Thoracic aorta (tissue), 2 donors: ENCODE results near the gene COL25A1. TPM values are rescaled to one million over a fixed set of nuclear protein-coding genes. Genes with fewer than 3 reads are reported as not detected.

Source experiments
- ATAC-seq: fragments of 150-250 bp; one replicate; pipeline ENCODE4 v1.8.0; 2017; ENCODE audit warnings: low read depth; ENCODE audit not compliant: insufficient number of reproducible peaks, low FRiP score
- DNase-seq: peaks from one replicate; pipeline ENCODE4 v3.0.0-alpha.2; 2020; ENCODE audit warnings: low spot score
- H3K27ac ChIP-seq, 2 donors: fragments of 200-600 bp; sonication (generic); 1 replicate in 1 of 2; 2 replicates in 1 of 2; pipeline ENCODE4 v1.5.1; 2016; ENCODE audit warnings: mild to moderate bottlenecking in 2 of 2, moderate library complexity in 2 of 2
- H3K27me3 ChIP-seq: fragments of 200-600 bp; sonication (generic); replicated peaks from 2 replicates; pipeline ENCODE4 v1.6.0; 2016; ENCODE audit warnings: mild to moderate bottlenecking; ENCODE audit not compliant: insufficient read depth
- H3K36me3 ChIP-seq: fragments of 200-600 bp; sonication (generic); one replicate; pipeline ENCODE4 v1.5.1; 2016
- H3K4me1 ChIP-seq, 2 donors: fragments of 200-600 bp; sonication (generic); 1 replicate in 1 of 2; 2 replicates in 1 of 2; pipeline versions ENCODE4 v1.5.1 to v1.6.0; 2016; ENCODE audit warnings: low read depth in 2 of 2, mild to moderate bottlenecking in 1 of 2; ENCODE audit not compliant: control insufficient read depth in 1 of 2
- H3K4me3 ChIP-seq: fragments of 200-600 bp; sonication (generic); 2 replicates; pipeline ENCODE4 v1.5.1; 2016; ENCODE audit warnings: mild to moderate bottlenecking
- H3K9me3 ChIP-seq: fragments of 200-600 bp; sonication (generic); 2 replicates; pipeline ENCODE4 v1.5.1; 2016
- total RNA-seq, 2 donors: library from RNA; depleted of rRNA; stranded (reverse); fragments of >200 nt; gene quantifications; one replicate each; pipeline versions ENCODE4 v1.1.0 to v1.2.3, GENCODE V29; 2016
- TF ChIP-seq, protein P1 (sequence below): fragments of 200-600 bp; sonication (generic); IDR thresholded peaks from one replicate; pipeline ENCODE4 v1.5.1; 2019; ENCODE audit warnings: antibody characterized with exemption

The COL25A1 gene
- total RNA-seq, 2 donors from 2014 or later: 0.42 to 0.81 TPM

DNA sequence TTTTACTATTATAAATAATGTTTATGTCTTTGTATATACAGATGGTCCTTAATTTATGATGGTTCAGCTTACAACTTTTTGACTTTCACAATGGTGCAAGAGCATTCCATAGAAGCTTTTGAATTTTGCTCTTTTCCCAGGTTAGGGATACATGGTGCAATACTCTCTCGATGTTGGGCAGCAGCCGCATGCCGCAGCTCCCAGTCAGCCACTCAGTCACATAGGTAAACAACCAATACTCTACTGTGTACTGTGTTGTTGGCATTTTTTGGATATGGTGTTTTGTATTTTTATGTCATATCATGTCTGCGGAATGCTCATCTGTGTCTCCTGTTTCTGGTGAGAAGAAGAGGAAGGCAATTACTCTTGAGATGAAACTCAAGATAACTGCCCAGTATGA, 281.6 kb downstream of the COL25A1 start:
- peaks cover 5% of the 10 kb centered on the region for H3K9me3 ChIP-seq
- no peaks in the 10 kb centered on the region for H3K36me3 ChIP-seq
- no peaks in the 10 kb centered on the region for H3K27me3 ChIP-seq
- no peak overlapping the region for H3K27ac ChIP-seq
- no peak for ATAC-seq
- H3K4me3 ChIP-seq: no peak overlapping the region
- DNase-seq: no peak
- H3K4me1 ChIP-seq: no peaks in the 10 kb centered on the region
- TF ChIP-seq, protein P1, sequence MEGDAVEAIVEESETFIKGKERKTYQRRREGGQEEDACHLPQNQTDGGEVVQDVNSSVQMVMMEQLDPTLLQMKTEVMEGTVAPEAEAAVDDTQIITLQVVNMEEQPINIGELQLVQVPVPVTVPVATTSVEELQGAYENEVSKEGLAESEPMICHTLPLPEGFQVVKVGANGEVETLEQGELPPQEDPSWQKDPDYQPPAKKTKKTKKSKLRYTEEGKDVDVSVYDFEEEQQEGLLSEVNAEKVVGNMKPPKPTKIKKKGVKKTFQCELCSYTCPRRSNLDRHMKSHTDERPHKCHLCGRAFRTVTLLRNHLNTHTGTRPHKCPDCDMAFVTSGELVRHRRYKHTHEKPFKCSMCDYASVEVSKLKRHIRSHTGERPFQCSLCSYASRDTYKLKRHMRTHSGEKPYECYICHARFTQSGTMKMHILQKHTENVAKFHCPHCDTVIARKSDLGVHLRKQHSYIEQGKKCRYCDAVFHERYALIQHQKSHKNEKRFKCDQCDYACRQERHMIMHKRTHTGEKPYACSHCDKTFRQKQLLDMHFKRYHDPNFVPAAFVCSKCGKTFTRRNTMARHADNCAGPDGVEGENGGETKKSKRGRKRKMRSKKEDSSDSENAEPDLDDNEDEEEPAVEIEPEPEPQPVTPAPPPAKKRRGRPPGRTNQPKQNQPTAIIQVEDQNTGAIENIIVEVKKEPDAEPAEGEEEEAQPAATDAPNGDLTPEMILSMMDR: no peak

DNA sequence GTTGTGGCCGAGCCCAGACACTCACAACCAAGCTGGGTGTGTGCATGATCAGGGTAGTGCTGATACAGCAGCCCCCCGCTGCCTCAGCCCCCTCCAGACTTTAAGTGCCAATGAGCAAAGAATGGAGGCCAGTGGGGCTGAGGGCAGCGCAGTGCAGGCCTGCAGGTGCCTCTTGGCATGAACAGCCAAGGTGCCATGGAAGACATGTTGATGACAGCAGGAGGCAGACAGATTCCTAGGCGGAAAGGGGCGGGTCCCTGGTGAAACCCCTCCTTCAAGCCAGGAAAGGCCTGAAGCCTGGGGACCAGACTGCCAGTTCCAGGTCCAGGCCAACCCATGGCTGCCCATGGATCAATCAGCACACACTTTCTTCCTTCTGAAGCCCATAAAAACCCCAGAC, 286.3 kb downstream of the COL25A1 start:
- Histone ChIP-seq H3K27ac (no peak overlapping the region), H3K4me1 (no peaks in the 10 kb centered on the region), H3K4me3 (no peak overlapping the region), H3K27me3 (no peaks in the 10 kb centered on the region), H3K36me3 (no peaks in the 10 kb centered on the region), H3K9me3 (no peaks in the 10 kb centered on the region)
- ATAC-seq (no peak), DNase-seq (no peak)
- TF ChIP-seq, protein P1: no peak

DNA sequence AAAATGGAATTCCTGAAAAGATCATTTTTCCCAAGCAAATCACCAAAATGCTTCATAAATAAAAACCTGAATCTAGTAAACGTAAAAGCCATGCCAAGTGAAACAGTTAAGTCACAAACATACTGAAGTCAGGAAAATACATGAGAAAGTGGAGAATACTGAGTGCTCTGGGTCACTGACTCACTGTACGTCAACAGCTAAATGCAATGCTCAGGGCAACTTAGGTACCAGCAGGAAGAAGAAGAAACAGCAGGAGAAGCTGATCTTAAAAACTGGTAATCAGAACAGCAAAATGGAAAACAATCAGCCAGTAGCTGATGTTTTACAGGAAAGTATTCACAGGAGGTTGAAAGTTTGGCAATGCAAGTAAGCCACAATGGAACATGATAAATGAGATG, 287.0 kb downstream of the COL25A1 start:
- ATAC-seq (no peak), DNase-seq (no peak)
- Histone ChIP-seq H3K4me3 (no peak overlapping the region), H3K27ac (no peak overlapping the region), H3K9me3 (no peaks in the 10 kb centered on the region), H3K27me3 (no peaks in the 10 kb centered on the region), H3K36me3 (no peaks in the 10 kb centered on the region), H3K4me1 (peaks cover 0 to 5% of the 10 kb centered on the region in 2 donors)
- TF ChIP-seq, protein P1: no peak

DNA sequence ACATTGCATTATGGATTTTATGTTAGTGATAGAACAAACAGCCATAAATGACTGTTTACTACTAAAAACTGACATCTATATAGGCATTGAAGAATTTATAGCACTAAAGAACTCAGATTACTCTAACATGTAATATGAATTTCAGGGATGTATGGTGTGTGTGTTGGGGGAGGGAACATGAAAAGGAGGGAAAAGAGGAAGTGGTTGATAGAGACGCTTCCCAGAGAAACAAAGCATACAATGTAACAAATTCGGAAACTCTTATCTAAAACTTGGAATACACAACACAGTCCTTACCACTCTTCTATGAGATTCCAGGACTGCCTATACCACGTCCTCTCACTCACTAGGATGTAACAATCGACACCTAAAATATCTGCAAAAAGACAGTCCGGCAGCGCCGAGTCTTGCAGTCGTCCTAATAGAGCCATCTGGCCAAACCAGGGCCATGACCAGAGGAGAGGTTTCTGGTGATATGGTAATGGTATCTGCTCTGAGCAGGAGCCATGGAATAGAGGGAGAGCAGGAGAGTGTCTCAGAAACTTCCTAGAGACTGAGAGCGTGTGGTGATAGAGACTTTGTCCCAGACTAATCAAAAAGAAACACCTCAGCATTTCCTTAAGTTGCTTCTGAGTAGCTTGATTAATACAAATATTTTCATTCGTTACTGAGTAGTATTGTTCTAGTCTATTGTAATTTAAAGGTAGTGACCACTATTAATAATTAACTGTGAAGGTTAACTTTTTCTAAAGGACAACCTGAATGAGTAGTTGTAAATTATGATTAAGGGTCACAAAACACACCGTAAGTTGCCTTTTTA, 287.7 kb downstream of the COL25A1 start:
- TF ChIP-seq, protein P1: no peak
- ATAC-seq: no peak
- H3K36me3 ChIP-seq: no peaks in the 10 kb centered on the region

DNA sequence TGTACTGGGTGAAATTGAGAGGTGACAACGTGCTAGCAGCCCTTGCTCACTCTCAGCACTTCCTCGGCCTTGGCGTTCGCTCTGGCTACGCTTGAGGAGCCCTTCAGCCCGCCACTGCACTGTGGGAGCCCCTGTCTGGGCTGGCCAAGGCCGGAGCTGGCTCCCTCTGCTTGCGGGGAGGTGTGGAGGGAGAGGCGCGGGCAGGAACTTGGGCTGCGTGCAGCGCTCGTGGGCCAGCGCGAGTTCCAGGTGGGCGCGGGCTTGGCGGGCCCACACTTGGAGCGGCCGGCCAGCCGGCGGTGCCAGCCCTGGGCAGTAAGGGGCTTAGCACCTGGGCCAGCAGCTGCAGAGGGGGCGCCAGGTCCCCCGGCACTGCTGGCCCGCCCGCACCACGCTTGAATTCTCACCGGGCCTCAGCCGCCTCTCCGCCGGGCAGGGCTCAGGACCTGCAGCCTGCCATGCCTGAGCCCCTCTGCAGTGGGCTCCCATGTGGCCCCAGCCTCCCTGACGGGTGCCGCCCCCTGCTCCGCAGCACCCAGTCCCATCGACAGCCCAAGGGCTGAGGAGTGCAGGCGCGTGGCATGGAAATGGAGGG, 290.1 kb downstream of the COL25A1 start:
- TF ChIP-seq, protein P1: no peak
- no peak for ATAC-seq

More for the DNA sequence above, 287.7 kb downstream of the COL25A1 start:
- no peak overlapping the region for H3K27ac ChIP-seq
- DNase-seq: no peak
- H3K9me3 ChIP-seq: no peaks in the 10 kb centered on the region
- no peak overlapping the region for H3K4me3 ChIP-seq
- H3K27me3 ChIP-seq: no peaks in the 10 kb centered on the region
- peaks cover 0 to 5% of the 10 kb centered on the region in 2 donors for H3K4me1 ChIP-seq

More for the DNA sequence above, 290.1 kb downstream of the COL25A1 start:
- no peak overlapping the region for H3K4me3 ChIP-seq
- peaks cover 0 to 5% of the 10 kb centered on the region in 2 donors for H3K4me1 ChIP-seq
- no peak overlapping the region for H3K27ac ChIP-seq
- H3K36me3 ChIP-seq: no peaks in the 10 kb centered on the region
- DNase-seq: no peak
- H3K27me3 ChIP-seq: no peaks in the 10 kb centered on the region
- H3K9me3 ChIP-seq: no peaks in the 10 kb centered on the region
